A549 (cell line): Measurements from ENCODE around the gene C1orf167. TPM values are rescaled to one million over a fixed set of nuclear protein-coding genes. Genes with fewer than 3 reads are reported as not detected.

ENCODE experiments used
- ATAC-seq, 2 experiments: fragments of 200-7000 bp in 1 of 2; fragments of >200 bp in 1 of 2; cut with Nextera tagmentation in 1 of 2; cut with Tn5 transposase in 1 of 2; 3 replicates each; pipeline versions ENCODE4 v1.8.0 to v1.9.1; 2018 to 2020; ENCODE audit warnings: mild to moderate bottlenecking in 1 of 2, moderate library complexity in 1 of 2
- CTCF ChIA-PET: fragments of 300-600 bp; sonication (Branson Sonifier 250); formaldehyde crosslinking; extraction: SDS; loops from one replicate; lab custom pipeline; 2021; ENCODE audit warnings: antibody characterized with exemption, inconsistent platforms; lab: Yijun Ruan, JAX
- POLR2A ChIA-PET: fragments of 350-600 bp; formaldehyde crosslinking; extraction: SDS; loops from one replicate; lab custom pipeline; 2021; ENCODE audit warnings: antibody characterized with exemption, inconsistent platforms; lab: Yijun Ruan, JAX
- DNase-seq, 2 experiments: peaks; one replicate each; pipeline versions ENCODE4 v3.0.0 to v3.0.0-alpha.2; 2011 to 2016; ENCODE audit warnings: low read depth in 1 of 2, low spot score in 1 of 2
- FAIRE-seq: peaks from 2 replicates; lab custom pipeline; 2011; peaks lifted over from hg19 to GRCh38; lab: Jason Lieb, UNC
- H3K27ac ChIP-seq, 2 experiments: fragments of >200 bp; sonication (Bioruptor Twin); formaldehyde crosslinking; 3 replicates each; pipeline ENCODE4 v1.5.1; 2016 to 2017
- H3K4me1 ChIP-seq: fragments of >200 bp; sonication (Bioruptor Twin); formaldehyde crosslinking; 3 replicates; pipeline ENCODE4 v1.6.1; 2016
- H3K4me2 ChIP-seq: fragments of >200 bp; sonication (Bioruptor Twin); formaldehyde crosslinking; 3 replicates; pipeline ENCODE4 v1.6.1; 2016
- H3K4me3 ChIP-seq: fragments of >200 bp; sonication (Bioruptor Twin); formaldehyde crosslinking; 3 replicates; pipeline ENCODE4 v1.5.1; 2016
- H3K9me3 ChIP-seq: fragments of >200 bp; sonication (Bioruptor Twin); formaldehyde crosslinking; 3 replicates; pipeline ENCODE4 v1.6.1; 2016
- EHF ChIP-seq: fragments of 250-450 bp; sonication (Bioruptor Pico); IDR thresholded peaks from 2 replicates; pipeline ENCODE4 v1.5.0; 2020; ENCODE audit warnings: mild to moderate bottlenecking
- EP300 ChIP-seq, 2 experiments: fragments of >200 bp; sonication (Bioruptor Twin); formaldehyde crosslinking; IDR thresholded peaks; 2 replicates in 1 of 2; 3 replicates in 1 of 2; pipeline ENCODE4 v1.6.1; 2016 to 2017
- FOXS1 ChIP-seq: fragments of 250-450 bp; sonication (Bioruptor Pico); IDR thresholded peaks from 2 replicates; pipeline ENCODE4 v1.5.0; 2020; ENCODE audit warnings: mild to moderate bottlenecking, moderate library complexity
- HOXA7 ChIP-seq: fragments of 250-450 bp; sonication (Bioruptor Pico); IDR thresholded peaks from 2 replicates; pipeline ENCODE4 v1.5.0; 2020; ENCODE audit warnings: mild to moderate bottlenecking, moderate library complexity
- HOXB5 ChIP-seq: fragments of 250-450 bp; sonication (Bioruptor Pico); IDR thresholded peaks from 2 replicates; pipeline ENCODE4 v1.5.0; 2020; ENCODE audit warnings: mild to moderate bottlenecking, moderate library complexity
- KDM1A ChIP-seq: fragments of 200-600 bp; sonication (generic); IDR thresholded peaks from 2 replicates; pipeline ENCODE4 v1.6.1; 2016; ENCODE audit warnings: low read depth, mild to moderate bottlenecking
- KDM5A ChIP-seq: fragments of 200-600 bp; sonication (generic); IDR thresholded peaks from 2 replicates; pipeline ENCODE4 v1.6.1; 2016; ENCODE audit warnings: antibody characterized with exemption, mild to moderate bottlenecking
- SREBF2 ChIP-seq: fragments of 450-650 bp; IDR thresholded peaks from 2 replicates; pipeline ENCODE4 v1.6.1; 2014; ENCODE audit warnings: mild to moderate bottlenecking, moderate library complexity
- TFCP2L1 ChIP-seq: fragments of 250-450 bp; sonication (Bioruptor Pico); IDR thresholded peaks from 2 replicates; pipeline ENCODE4 v1.5.0; 2021; ENCODE audit warnings: mild to moderate bottlenecking
- ZFP36 ChIP-seq: fragments of 450-650 bp; IDR thresholded peaks from 2 replicates; pipeline ENCODE4 v1.6.1; 2014; ENCODE audit warnings: borderline replicate concordance; ENCODE audit not compliant: partially characterized antibody
- ZSCAN20 ChIP-seq: fragments of 250-450 bp; sonication (Bioruptor Pico); IDR thresholded peaks from 2 replicates; pipeline ENCODE4 v1.8.0; 2022; ENCODE audit warnings: mild to moderate bottlenecking, moderate library complexity
- WGBS: methylation state at CpG from one replicate; pipeline ENCODE4 v1.1.6; 2017; ENCODE audit errors: missing lambda C conversion rate; 5-methylcytosine and 5-hydroxymethylcytosine counted together
- polyA plus RNA-seq, 4 experiments: library from polyadenylated mRNA; depleted of rRNA in 3 of 4; stranded (reverse); fragments of >200 nt; fragmentation: RNase III in 1 of 4; extraction: RNeasy Plus Mini Kit Qiagen cat#74134 plus additional on column Dnase treatment in 1 of 4; gene quantifications; 2 replicates in 3 of 4; 3 replicates in 1 of 4; pipeline ENCODE4 v1.2.3, GENCODE V29; 2011 to 2017
- TF ChIP-seq, protein P1 (sequence below): fragments of 250-450 bp; sonication (Bioruptor Pico); IDR thresholded peaks from 2 replicates; pipeline ENCODE4 v1.5.0; 2020; ENCODE audit warnings: low read depth, mild to moderate bottlenecking, moderate library complexity
- TF ChIP-seq, protein P2 (sequence below): fragments of 200-600 bp; sonication (generic); IDR thresholded peaks from 2 replicates; pipeline ENCODE4 v1.6.1; 2016; ENCODE audit warnings: antibody characterized with exemption, mild to moderate bottlenecking, moderate library complexity
- TF ChIP-seq, protein P3 (sequence below): IDR thresholded peaks from 2 replicates; pipeline ENCODE4 v1.6.1; 2012
- TF ChIP-seq, protein P4 (sequence below): IDR thresholded peaks from 2 replicates; pipeline ENCODE4 v1.6.1; 2012; ENCODE audit warnings: low read depth, borderline replicate concordance

Gene C1orf167
- polyA plus RNA-seq, 2 of the 4 experiments (the other 2 are of a cell fraction) = not detected

DNA sequence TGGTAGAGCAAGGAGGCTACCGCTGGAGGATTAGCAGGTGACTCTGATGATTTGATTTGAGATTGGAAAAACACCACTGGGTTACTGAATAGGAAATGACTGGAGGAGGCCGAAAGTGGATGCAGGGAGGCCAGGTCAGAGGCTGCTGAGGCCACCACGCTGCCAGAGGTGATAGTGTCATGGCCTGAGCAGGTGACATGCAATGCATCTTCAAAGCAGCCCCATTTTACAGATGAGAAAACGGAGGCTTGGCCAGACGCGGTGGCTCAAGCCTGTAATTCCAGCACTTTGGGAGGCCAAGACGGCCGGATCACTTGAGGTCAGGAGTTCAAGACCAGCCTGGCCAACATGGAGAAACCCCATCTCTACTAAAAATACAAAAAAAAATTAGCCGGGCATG, 12.8 kb downstream of the C1orf167 start (continued):
- TF ChIP-seq, protein P1, sequence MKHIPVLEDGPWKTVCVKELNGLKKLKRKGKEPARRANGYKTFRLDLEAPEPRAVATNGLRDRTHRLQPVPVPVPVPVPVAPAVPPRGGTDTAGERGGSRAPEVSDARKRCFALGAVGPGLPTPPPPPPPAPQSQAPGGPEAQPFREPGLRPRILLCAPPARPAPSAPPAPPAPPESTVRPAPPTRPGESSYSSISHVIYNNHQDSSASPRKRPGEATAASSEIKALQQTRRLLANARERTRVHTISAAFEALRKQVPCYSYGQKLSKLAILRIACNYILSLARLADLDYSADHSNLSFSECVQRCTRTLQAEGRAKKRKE (CRISPR knock-in tag) = no peak
- TF ChIP-seq KDM1A = no peak

- TF ChIP-seq, protein P2, sequence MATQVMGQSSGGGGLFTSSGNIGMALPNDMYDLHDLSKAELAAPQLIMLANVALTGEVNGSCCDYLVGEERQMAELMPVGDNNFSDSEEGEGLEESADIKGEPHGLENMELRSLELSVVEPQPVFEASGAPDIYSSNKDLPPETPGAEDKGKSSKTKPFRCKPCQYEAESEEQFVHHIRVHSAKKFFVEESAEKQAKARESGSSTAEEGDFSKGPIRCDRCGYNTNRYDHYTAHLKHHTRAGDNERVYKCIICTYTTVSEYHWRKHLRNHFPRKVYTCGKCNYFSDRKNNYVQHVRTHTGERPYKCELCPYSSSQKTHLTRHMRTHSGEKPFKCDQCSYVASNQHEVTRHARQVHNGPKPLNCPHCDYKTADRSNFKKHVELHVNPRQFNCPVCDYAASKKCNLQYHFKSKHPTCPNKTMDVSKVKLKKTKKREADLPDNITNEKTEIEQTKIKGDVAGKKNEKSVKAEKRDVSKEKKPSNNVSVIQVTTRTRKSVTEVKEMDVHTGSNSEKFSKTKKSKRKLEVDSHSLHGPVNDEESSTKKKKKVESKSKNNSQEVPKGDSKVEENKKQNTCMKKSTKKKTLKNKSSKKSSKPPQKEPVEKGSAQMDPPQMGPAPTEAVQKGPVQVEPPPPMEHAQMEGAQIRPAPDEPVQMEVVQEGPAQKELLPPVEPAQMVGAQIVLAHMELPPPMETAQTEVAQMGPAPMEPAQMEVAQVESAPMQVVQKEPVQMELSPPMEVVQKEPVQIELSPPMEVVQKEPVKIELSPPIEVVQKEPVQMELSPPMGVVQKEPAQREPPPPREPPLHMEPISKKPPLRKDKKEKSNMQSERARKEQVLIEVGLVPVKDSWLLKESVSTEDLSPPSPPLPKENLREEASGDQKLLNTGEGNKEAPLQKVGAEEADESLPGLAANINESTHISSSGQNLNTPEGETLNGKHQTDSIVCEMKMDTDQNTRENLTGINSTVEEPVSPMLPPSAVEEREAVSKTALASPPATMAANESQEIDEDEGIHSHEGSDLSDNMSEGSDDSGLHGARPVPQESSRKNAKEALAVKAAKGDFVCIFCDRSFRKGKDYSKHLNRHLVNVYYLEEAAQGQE = no peak
- TF ChIP-seq, protein P3, sequence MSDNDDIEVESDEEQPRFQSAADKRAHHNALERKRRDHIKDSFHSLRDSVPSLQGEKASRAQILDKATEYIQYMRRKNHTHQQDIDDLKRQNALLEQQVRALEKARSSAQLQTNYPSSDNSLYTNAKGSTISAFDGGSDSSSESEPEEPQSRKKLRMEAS = no peak
- TF ChIP-seq ZFP36 (no peak), HOXA7 (CRISPR knock-in tag) (no peak), SREBF2 (no peak), ZSCAN20 (CRISPR knock-in tag) (no peak), EP300 (IDR thresholded peaks at IDR 0.05) (no peak), KDM5A (no peak), HOXB5 (no peak), EHF (CRISPR knock-in tag) (no peak)
- TF ChIP-seq, protein P1 (CRISPR knock-in tag) = no peak
- TF ChIP-seq, protein P4, sequence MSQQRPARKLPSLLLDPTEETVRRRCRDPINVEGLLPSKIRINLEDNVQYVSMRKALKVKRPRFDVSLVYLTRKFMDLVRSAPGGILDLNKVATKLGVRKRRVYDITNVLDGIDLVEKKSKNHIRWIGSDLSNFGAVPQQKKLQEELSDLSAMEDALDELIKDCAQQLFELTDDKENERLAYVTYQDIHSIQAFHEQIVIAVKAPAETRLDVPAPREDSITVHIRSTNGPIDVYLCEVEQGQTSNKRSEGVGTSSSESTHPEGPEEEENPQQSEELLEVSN = no peak
- no peak for ATAC-seq
These were observed 15.8 kb downstream of the C1orf167 start for GRCh38 chr1:11777658-11778322.

DNA sequence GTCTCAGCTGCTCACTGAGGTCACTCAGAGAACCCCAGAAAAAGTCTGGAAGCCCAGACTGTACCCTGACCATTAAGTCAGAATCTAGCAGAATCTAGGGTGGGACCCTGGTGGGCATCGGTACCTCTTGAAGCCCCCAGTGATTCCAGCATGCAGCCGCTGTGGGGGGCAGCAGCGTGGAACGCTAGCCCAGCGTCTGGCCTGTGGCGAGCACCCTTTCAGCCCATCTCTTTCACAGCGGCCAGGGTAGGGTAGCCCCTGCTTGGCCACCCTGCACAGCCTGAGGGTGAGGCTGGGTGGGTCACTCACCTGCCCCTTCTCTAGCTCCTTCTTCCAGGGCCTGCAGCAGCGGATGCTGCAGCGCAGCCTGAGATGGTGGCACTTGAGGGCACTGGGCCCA, 16.3 kb downstream of the C1orf167 start:
- no peak for FAIRE-seq
- ChIA-PET POLR2A (no interaction called here), CTCF (no interaction called here)
- TF ChIP-seq, protein P2 = no peak
- TF ChIP-seq FOXS1 (CRISPR knock-in tag) (no peak), TFCP2L1 (no peak)
- H3K9me3 ChIP-seq = no peaks in the 10 kb centered on the region
- H3K4me1 ChIP-seq = no peaks in the 10 kb centered on the region
- H3K27ac ChIP-seq = no peak overlapping the region
- no peak for ATAC-seq
- WGBS = 50% methylated on average over 2 of the region's 9 CpGs
- no peak overlapping the region for H3K4me2 ChIP-seq
- no peak overlapping the region for H3K4me3 ChIP-seq
- DNase-seq = no peak

More at GRCh38 chr1:11777658-11778322, 15.8 kb downstream of the C1orf167 start:
- Histone ChIP-seq H3K4me3 (no peak overlapping the region), H3K4me2 (no peak overlapping the region), H3K9me3 (no peaks in the 10 kb centered on the region), H3K4me1 (no peaks in the 10 kb centered on the region), H3K27ac (no peak overlapping the region)
- ChIA-PET POLR2A (no interaction called here), CTCF (no interaction called here)
- WGBS = 91% methylated on average over 4 of the region's 8 CpGs
- no peak for FAIRE-seq
- DNase-seq = no peak
